Right lobe of liver (tissue), 6 donors: ENCODE data around the gene RBMS3. TPM values are rescaled to one million over a fixed set of nuclear protein-coding genes. Genes with fewer than 3 reads are reported as not detected.

ENCODE experiments used
- ATAC-seq, 4 donors: fragments of 200-7000 bp; cut with Tn5 transposase; one replicate each; pipeline ENCODE4 v1.9.1; 2020; ENCODE audit warnings: mild to moderate bottlenecking in 4 of 4, moderate library complexity in 4 of 4
- DNase-seq, 3 donors: peaks; one replicate each; pipeline ENCODE4 v3.0.0-alpha.2; 2020
- H3K27ac ChIP-seq, 3 donors: fragments of 200-600 bp; one replicate each; pipeline ENCODE4 v1.8.0; 2022
- H3K27me3 ChIP-seq, 2 donors: fragments of 200-600 bp; one replicate each; pipeline ENCODE4 v1.8.0; 2022
- H3K36me3 ChIP-seq, 4 donors: fragments of 200-600 bp; sonication (generic) in 1 of 4; one replicate each; pipeline versions ENCODE4 v1.5.1 to v1.8.0; 2017 to 2022; ENCODE audit warnings: control low read depth in 1 of 4
- H3K4me1 ChIP-seq, 4 donors: fragments of 200-600 bp; sonication (generic) in 1 of 4; one replicate each; pipeline versions ENCODE4 v1.5.1 to v1.8.0; 2017 to 2022; ENCODE audit warnings: control low read depth in 1 of 4
- H3K4me3 ChIP-seq, 3 donors: fragments of 200-600 bp; one replicate each; pipeline ENCODE4 v1.8.0; 2022
- H3K9me3 ChIP-seq, 4 donors: fragments of 200-600 bp; sonication (generic) in 1 of 4; one replicate each; pipeline versions ENCODE4 v1.5.1 to v1.8.0; 2017 to 2022; ENCODE audit warnings: control low read depth in 1 of 4
- POLR2A ChIP-seq: fragments of 450-650 bp; IDR thresholded peaks from one replicate; pipeline ENCODE4 v1.6.1; 2017; ENCODE audit warnings: antibody characterized with exemption, mild to moderate bottlenecking
- WGBS: methylation state at CpG from one replicate; pipeline ENCODE4 v1.1.6; 2018; ENCODE audit warnings: low coverage, low lambda C conversion rate; ENCODE audit not compliant: insufficient coverage; ENCODE audit errors: missing lambda C conversion rate; 5-methylcytosine and 5-hydroxymethylcytosine counted together
- intact Hi-C, 2 donors: fragments of 100-400 bp; cut with DNase I; formaldehyde crosslinking; loops; one replicate each; pipeline versions ENCODE4 v1.11.2 to v1.14.1; 2022
- total RNA-seq, 6 experiments: library from RNA; depleted of rRNA in 2 of 6; stranded (reverse); fragments of >200 nt in 2 of 6; fragmentation: NEBNext Ultra II Directional in 3 of 6; extraction: Animal tissue kit (Norgen Biotek cat#: 25700) in 3 of 6; gene quantifications; one replicate each; pipeline versions ENCODE4 v1.1.0 to v1.2.4, GENCODE V29; 2016 to 2023
- TF ChIP-seq, protein P1 (sequence below), 4 donors: fragments of 200-600 bp in 3 of 4; fragments of 450-650 bp in 1 of 4; IDR thresholded peaks; one replicate each; pipeline versions ENCODE4 v1.5.1 to v1.8.0; 2016 to 2022; ENCODE audit warnings: antibody characterized with exemption in 4 of 4, mild to moderate bottlenecking in 2 of 4
- donor health status: DM: no; HTN: yes; CAD: no.
- donor health status: DM: no; HTN: no; CAD: no.
- donor health status: DM: no; HTN: no; CAD: no.
- donor health status: DM: no; HTN: yes; CAD: no.
- donor health status: DM: no; HTN: yes; CAD: no.

Gene RBMS3
- total RNA-seq, 6 experiments from 2014 or later, result 6.3 to 11.5 (median 8.3) TPM

DNA sequence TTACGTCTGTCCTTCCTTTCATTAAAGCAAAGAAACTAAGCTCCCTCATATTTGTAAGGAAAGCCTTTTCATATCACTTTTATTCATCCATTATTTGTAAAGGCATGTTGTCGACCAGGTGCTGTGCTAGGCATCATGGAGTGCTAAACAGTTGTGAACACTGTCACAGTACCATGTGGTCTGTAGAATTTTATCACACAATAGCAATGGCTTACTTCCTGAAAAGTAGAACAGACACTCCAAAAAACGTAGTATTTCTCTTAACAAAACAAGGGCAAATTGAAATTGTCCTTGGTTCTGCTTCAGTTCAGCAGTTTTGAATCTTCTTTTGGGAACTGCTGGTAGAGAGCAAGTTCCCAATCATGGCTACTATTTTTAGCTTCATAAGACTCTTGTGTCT lies 63.3 kb downstream of the RBMS3 start:
- no peak overlapping the region for H3K27ac ChIP-seq
- H3K27me3 ChIP-seq, result no peaks in the 10 kb centered on the region
- no peaks in the 10 kb centered on the region for H3K9me3 ChIP-seq
- 46% methylated on average over 3 of the region's 3 CpGs for WGBS
- intact Hi-C loops, result no loop called here
- H3K36me3 ChIP-seq, result no peaks in the 10 kb centered on the region
- DNase-seq (no peak), ATAC-seq (peak in 1 of 4 donors; percentile 50)
- no peak overlapping the region for H3K4me3 ChIP-seq
- H3K4me1 ChIP-seq, result no peaks in the 10 kb centered on the region
- TF ChIP-seq POLR2A, result no peak
- TF ChIP-seq, protein P1, sequence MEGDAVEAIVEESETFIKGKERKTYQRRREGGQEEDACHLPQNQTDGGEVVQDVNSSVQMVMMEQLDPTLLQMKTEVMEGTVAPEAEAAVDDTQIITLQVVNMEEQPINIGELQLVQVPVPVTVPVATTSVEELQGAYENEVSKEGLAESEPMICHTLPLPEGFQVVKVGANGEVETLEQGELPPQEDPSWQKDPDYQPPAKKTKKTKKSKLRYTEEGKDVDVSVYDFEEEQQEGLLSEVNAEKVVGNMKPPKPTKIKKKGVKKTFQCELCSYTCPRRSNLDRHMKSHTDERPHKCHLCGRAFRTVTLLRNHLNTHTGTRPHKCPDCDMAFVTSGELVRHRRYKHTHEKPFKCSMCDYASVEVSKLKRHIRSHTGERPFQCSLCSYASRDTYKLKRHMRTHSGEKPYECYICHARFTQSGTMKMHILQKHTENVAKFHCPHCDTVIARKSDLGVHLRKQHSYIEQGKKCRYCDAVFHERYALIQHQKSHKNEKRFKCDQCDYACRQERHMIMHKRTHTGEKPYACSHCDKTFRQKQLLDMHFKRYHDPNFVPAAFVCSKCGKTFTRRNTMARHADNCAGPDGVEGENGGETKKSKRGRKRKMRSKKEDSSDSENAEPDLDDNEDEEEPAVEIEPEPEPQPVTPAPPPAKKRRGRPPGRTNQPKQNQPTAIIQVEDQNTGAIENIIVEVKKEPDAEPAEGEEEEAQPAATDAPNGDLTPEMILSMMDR (IDR thresholded peaks at IDR 0.05), result no peak

DNA sequence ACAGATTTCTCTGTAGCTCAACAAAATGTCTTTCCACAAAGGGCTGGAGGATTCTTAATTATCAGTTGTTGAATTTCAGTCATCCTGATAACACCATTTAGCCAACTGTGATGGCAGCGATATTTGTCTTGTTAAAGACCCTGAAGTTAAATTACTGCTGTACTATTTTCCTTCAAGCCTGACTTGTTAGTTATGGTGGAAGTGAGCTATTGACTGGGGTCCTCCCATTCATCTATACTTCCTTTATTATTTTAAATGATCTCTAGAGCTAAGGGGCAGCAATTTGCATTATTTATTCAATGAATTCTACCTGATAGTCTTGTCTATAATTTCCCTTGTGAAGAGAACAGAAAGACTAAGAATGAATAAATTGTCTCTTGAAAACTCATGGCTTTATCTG lies 64.1 kb downstream of the RBMS3 start:
- ATAC-seq (no peak), DNase-seq (no peak)
- H3K4me3 ChIP-seq, result no peak overlapping the region
- no peaks in the 10 kb centered on the region for H3K9me3 ChIP-seq
- intact Hi-C loops, result no loop called here
- no peaks in the 10 kb centered on the region for H3K36me3 ChIP-seq
- H3K4me1 ChIP-seq, result no peaks in the 10 kb centered on the region
- TF ChIP-seq POLR2A, result no peak
- H3K27ac ChIP-seq, result no peak overlapping the region
- H3K27me3 ChIP-seq, result no peaks in the 10 kb centered on the region
- WGBS, result 57% methylated on average over 1 of the region's 1 CpG

DNA sequence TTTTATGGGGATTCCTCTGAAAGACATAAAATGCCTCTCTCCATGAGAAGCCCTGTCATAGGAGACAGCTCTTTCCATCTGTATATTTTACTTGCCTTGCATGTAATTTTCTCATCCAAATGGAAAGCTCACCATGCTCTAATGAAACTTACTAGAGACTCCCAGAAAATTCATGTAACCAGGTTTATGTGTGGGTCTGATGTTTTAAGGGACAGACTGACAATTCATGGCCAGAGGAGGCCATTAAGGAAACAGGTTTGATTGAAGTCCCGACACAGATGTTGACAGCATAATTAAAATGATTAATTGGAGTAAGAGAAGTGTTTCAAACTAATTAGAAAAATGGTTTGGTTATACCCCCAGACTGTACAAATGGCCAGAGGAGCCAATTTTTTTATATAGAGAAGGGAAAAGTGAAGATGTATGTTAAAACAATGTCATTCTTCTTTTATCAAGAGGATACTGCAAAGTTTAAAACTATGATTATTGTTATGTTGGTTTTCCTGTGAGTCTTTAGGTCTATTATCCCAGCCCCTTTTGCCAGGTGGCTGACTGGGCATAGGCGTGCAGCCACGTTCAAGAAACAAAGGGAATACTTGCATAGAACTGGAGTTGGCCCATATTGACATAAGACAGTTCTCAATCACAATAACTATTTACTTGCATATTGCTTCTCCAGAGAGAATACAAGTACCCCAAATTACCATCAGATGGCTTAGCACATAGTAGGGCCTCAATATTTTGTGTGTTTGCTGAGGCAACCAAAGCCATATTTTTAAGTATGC lies 64.8 kb downstream of the RBMS3 start:
- 48% methylated on average over 3 of the region's 3 CpGs for WGBS
- Histone ChIP-seq H3K9me3 (no peaks in the 10 kb centered on the region), H3K4me1 (no peaks in the 10 kb centered on the region), H3K4me3 (no peak overlapping the region), H3K36me3 (no peaks in the 10 kb centered on the region), H3K27ac (no peak overlapping the region), H3K27me3 (no peaks in the 10 kb centered on the region)
- ATAC-seq (no peak), DNase-seq (no peak)
- TF ChIP-seq, protein P1 (IDR thresholded peaks at IDR 0.05), result no peak
- TF ChIP-seq POLR2A, result no peak
- intact Hi-C loops, result no loop called here

DNA sequence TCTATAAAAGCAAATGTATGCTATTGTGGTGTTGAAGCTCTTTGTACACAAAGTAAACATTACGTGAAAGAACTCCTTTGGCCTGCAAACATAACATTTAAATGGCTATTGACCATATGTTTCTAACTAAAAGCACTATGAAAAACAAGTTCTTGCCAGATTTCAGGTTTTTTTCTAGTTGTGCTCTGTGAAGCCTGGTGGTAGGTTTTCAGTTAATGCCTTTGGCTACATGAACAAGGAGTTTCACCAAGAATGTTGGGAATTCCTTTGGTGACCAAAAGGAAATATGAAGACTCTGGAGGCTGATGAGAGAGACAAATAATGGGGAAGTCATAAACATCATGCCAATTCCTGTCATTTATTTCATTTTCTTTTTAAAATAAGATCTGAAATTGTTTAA lies 66.0 kb downstream of the RBMS3 start:
- H3K9me3 ChIP-seq, result no peaks in the 10 kb centered on the region
- ATAC-seq (no peak), DNase-seq (no peak)
- intact Hi-C loops, result no loop called here
- no peak overlapping the region for H3K27ac ChIP-seq
- no peak overlapping the region for H3K4me3 ChIP-seq
- H3K36me3 ChIP-seq, result no peaks in the 10 kb centered on the region
- no peaks in the 10 kb centered on the region for H3K27me3 ChIP-seq
- no peaks in the 10 kb centered on the region for H3K4me1 ChIP-seq
- 50% methylated on average over 1 of the region's 1 CpG for WGBS
- TF ChIP-seq, protein P1 (IDR thresholded peaks at IDR 0.05), result no peak
- TF ChIP-seq POLR2A, result no peak

DNA sequence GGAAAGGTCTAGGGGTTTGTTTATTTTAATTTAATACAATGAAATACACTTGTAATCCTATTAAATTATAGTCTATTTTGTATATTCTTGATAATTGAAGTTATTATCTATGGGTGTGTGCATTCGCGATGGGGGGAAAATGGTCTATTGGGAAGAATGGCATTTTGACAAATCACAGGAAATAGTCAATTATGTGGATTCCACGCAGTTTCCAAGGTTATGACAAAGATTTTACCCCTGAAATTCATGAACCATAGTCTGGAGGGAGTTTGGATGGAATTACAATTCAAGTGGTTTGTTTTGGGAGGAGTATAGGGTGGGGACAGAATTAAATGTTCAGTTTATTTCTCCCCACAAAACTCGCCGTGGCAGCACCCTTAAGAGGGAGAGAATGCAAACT lies 66.5 kb downstream of the RBMS3 start:
- Histone ChIP-seq H3K4me1 (no peaks in the 10 kb centered on the region), H3K4me3 (no peak overlapping the region), H3K9me3 (no peaks in the 10 kb centered on the region), H3K27ac (no peak overlapping the region), H3K27me3 (no peaks in the 10 kb centered on the region), H3K36me3 (no peaks in the 10 kb centered on the region)
- TF ChIP-seq POLR2A, result no peak
- TF ChIP-seq, protein P1 (IDR thresholded peaks at IDR 0.05), result no peak
- DNase-seq, result no peak
- no peak for ATAC-seq
- WGBS, result 48% methylated on average over 5 of the region's 5 CpGs
- intact Hi-C loops, result no loop called here
